Measurements from ENCODE around the gene ZCCHC9.

ZCCHC9 gene

GRCh38 chr5:81353189-81353588 lies 51.8 kb downstream of the ZCCHC9 start:
- Histone ChIP-seq H3K4me3 (no peak overlapping the region), H3K27me3 (ENCODE audit: low read depth) (no peaks in the 10 kb centered on the region), H3K4me1 (no peaks in the 10 kb centered on the region), H3K9me3 (no peaks in the 10 kb centered on the region), H3K36me3 (replicated peaks) (no peaks in the 10 kb centered on the region)
- no peak for DNase-seq (ENCODE audit: low spot score in 2 of 2)
- in situ Hi-C loops (cut with MboI; ENCODE audit: low sequenced_read_pairs): no loop called here

- no peak overlapping the region for H3K4me3 ChIP-seq
- H3K4me1 ChIP-seq: no peaks in the 10 kb centered on the region
- H3K9me3 ChIP-seq: no peaks in the 10 kb centered on the region
- in situ Hi-C loops (cut with MboI; ENCODE audit: low sequenced_read_pairs): no loop called here
- no peak for DNase-seq (ENCODE audit: low spot score in 2 of 2)
- H3K27me3 ChIP-seq (ENCODE audit: low read depth): no peaks in the 10 kb centered on the region
- no peaks in the 10 kb centered on the region for H3K36me3 ChIP-seq (replicated peaks)
These were observed 52.7 kb downstream of the ZCCHC9 start for GRCh38 chr5:81354093-81354492.

GRCh38 chr5:81355291-81356251 lies 54.2 kb downstream of the ZCCHC9 start:
- DNase-seq (ENCODE audit: low spot score in 2 of 2): no peak
- H3K4me1 ChIP-seq: no peaks in the 10 kb centered on the region
- no peaks in the 10 kb centered on the region for H3K27me3 ChIP-seq (ENCODE audit: low read depth)
- H3K4me3 ChIP-seq: no peak overlapping the region
- no peaks in the 10 kb centered on the region for H3K9me3 ChIP-seq
- no peaks in the 10 kb centered on the region for H3K36me3 ChIP-seq (replicated peaks)
- in situ Hi-C loops (cut with MboI; ENCODE audit: low sequenced_read_pairs): no loop called here

DNA sequence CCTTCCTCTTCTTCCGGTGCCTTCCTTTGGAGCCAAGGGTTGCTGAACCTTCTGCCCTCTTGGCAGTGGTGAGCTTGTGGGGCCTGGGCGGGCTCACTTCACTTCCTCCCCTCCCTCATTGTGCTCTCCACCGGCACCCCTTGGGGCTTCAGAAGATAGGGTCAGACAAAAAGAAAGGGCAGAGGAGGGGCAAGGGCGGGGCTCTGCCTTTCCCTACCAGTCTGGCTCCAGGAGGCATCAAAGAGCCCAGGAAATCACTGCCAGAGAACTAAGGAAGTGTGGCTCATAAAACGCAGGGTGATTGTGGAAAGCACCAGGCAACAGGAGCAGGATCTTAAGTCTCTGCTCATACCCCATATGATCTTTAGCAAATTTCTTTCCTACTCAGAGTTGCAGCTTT lies 57.7 kb downstream of the ZCCHC9 start:
- in situ Hi-C loops (cut with MboI; ENCODE audit: low sequenced_read_pairs): no loop called here
- H3K9me3 ChIP-seq: no peaks in the 10 kb centered on the region
- H3K4me1 ChIP-seq: no peaks in the 10 kb centered on the region
- H3K36me3 ChIP-seq (replicated peaks): no peaks in the 10 kb centered on the region
- H3K4me3 ChIP-seq: no peak overlapping the region
- DNase-seq (ENCODE audit: low spot score in 2 of 2): no peak
- no peaks in the 10 kb centered on the region for H3K27me3 ChIP-seq (ENCODE audit: low read depth)

DNA sequence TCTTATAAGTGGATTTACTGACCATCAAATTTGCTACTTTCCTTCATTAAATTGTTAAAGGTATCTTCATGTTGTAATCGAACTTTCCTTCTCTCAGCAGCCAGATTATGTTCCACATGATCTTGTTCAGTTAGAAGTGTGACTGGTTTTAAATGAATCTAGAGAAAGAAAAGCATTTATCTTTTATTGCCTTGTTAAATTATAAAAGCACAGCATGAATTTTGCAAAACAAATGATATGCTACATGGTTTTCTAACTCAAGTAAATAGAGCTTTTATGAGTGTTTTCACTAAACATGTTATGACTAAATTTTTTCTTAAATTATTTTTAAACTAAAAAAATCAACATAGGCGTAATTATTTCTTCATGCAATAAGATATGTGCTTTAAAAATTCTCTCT lies 58.5 kb downstream of the ZCCHC9 start:
- no peaks in the 10 kb centered on the region for H3K9me3 ChIP-seq
- no peak for DNase-seq (ENCODE audit: low spot score in 2 of 2)

GRCh38 chr5:81360640-81361039 lies 59.3 kb downstream of the ZCCHC9 start:
- in situ Hi-C loops (cut with MboI; ENCODE audit: low sequenced_read_pairs): no loop called here
- Histone ChIP-seq H3K4me1 (no peaks in the 10 kb centered on the region), H3K27me3 (ENCODE audit: low read depth) (no peaks in the 10 kb centered on the region), H3K4me3 (no peak overlapping the region), H3K9me3 (no peaks in the 10 kb centered on the region), H3K36me3 (replicated peaks) (no peaks in the 10 kb centered on the region)
- no peak for DNase-seq (ENCODE audit: low spot score in 2 of 2)

More for the DNA sequence above, 58.5 kb downstream of the ZCCHC9 start:
- H3K27me3 ChIP-seq (ENCODE audit: low read depth): no peaks in the 10 kb centered on the region
- in situ Hi-C loops (cut with MboI; ENCODE audit: low sequenced_read_pairs): no loop called here
- H3K36me3 ChIP-seq (replicated peaks): no peaks in the 10 kb centered on the region
- H3K4me3 ChIP-seq: no peak overlapping the region
- no peaks in the 10 kb centered on the region for H3K4me1 ChIP-seq

DNA sequence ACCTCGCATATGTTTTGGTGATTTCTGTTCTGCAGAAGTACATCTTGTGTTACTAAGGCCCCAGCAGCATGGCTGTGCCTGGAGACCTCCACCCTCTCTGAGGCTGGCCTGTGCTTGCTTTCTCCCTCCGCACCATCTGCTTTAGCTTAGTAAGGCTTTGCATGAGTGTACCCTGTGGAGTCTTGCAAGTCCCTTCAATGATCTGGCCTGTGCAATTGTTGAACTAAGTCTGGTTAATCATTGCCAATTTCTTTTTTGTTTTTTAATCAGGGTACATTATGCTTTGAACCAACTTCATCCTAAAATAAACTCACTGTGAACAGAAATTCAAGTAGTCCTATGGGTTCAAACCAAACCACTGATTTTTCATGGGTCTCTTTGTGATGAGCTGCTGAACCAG lies 60.2 kb downstream of the ZCCHC9 start:
- in situ Hi-C loops (cut with MboI; ENCODE audit: low sequenced_read_pairs): no loop called here

More for the DNA sequence above, 60.2 kb downstream of the ZCCHC9 start:
- no peaks in the 10 kb centered on the region for H3K36me3 ChIP-seq (replicated peaks)
- H3K9me3 ChIP-seq: no peaks in the 10 kb centered on the region
- no peak overlapping the region for H3K4me3 ChIP-seq
- no peak for DNase-seq (ENCODE audit: low spot score in 2 of 2)
- no peaks in the 10 kb centered on the region for H3K27me3 ChIP-seq (ENCODE audit: low read depth)
- H3K4me1 ChIP-seq: no peaks in the 10 kb centered on the region
